NCI-H446 treated with DMSO at 0.1 percent for 48 hours (cell line): Measurements from ENCODE around the gene LPO.

ENCODE experiments used
- DNase-seq: peaks from one replicate; lab custom pipeline; 2025; lab: John Stamatoyannopoulos, UW

LPO gene

GRCh38 chr17:58303971-58304749 lies 65.8 kb downstream of the LPO start:
- no peak for DNase-seq

DNA sequence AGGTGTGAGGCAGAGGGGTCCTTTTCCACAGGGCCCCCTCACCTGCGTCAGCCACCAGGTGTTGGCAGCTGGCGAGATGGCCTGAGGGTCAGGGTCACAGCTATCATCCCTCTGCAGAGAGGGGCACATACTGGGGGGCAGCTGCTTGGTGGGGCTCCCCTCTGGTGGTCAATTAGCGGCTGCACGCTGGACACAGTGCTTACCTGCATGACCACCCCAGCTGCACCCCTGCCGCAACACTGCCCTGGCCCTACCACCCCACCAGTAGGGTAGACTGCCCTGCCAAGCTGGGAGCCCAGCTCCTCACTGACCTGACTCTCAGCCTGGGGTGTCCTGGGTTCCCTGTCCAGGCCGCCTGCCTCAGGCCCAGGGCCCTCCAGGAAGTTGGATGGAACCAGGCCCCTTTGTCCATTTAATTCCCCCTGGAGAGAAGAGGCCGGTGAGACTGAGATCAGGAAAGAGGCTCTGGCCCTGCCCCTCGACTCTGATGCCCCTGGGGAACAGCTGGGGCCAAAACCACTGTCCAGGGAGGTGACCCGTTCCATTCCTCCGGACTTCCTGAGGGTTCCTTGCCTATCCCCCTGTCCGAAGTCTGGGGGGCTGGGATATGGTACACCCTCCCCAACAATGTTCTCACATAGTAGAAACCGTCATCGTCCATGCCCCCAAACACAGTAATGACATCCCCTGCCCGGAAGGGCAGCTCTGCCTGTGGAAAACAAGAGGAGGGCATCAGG lies 66.5 kb downstream of the LPO start:
- DNase-seq, result no peak

GRCh38 chr17:58305626-58306025 lies 67.2 kb downstream of the LPO start:
- DNase-seq, result no peak

DNA sequence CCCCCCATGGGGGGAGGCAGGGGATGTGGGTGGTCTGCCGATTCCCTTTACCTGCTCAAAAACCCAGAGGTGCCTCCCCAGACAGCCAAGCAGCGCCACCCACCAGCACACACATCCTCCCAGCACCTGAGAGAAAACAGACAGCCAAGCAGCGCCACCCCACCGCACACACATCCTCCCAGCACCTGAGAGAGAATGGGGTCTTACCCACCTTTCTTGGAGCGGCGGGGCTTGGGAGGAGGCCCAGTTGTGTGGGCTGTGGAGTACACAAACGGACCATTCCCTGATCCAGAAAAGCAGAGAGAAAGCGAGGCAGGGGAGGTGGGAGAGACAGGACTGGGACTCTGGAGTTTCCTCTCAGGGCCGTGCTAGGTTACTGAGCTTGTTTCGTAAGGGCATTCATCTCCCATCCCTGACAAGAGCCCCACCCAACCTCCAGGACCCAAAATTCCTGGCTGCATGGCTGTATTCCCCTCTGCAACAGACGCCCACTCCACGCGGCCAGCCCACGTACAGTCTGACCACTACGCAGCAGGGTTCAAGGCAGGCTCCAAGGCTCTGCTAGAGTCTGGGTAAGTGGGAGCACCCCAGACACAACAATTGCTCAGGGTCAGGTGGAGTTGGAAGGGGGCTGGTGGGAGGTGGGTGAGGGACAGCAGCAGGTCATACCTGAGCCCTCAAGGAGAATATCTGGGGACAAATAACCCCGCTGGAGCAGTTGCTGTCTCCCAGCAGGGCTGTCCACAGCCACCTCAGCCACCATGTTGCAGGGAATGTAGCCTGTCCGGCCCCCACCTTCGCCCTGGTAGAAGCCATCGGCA lies 68.0 kb downstream of the LPO start:
- no peak for DNase-seq

GRCh38 chr17:58307468-58308172 lies 69.2 kb downstream of the LPO start:
- no peak for DNase-seq

- no peak for DNase-seq
These were observed 70.0 kb downstream of the LPO start for GRCh38 chr17:58308173-58308984.

DNA sequence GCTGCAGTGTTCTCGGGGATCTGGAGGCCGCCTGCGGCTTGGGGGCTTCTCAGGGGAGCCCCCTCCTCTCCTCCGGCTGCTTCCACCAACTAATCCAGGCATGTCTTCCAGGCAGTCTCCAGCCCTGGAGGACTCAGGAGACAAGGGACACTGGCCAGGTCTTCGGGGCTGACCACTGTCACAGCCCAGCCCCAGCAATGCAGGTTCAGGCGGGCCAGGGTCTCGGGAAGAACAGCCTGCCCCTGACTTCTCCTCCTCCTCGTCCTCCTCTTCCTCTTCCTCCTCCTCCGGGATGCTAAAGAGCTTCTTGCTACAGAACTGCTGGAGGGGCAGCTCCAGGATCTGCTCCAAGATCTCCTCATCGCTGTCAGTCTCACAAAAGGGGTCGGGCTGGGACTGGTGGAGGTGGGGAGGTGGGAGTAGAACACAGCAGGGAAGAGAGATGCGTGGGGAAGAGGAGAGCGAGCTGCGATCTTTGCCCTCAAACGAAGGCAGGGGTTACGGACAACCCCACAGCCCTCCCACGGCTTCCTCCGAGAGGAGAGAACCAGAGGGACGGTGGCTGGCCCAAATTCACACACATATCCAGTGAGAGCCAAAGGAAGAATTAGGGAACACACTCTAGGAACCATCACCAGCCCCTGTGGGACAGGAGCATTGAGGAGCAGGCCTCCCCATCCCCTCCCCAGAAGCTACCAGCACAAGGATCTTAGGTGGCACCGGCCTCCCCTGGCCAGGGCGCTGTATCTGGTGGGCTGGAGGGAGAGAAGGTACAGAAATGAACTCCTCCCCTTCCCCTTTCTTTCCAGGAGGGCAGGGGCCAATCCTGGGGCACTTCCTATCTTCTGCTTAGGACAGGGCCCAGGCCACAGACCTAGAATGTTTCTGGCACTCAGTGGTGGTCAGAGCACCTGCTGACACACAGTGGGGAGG lies 70.9 kb downstream of the LPO start:
- no peak for DNase-seq

GRCh38 chr17:58309918-58310259 lies 71.5 kb downstream of the LPO start:
- DNase-seq, result no peak

DNA sequence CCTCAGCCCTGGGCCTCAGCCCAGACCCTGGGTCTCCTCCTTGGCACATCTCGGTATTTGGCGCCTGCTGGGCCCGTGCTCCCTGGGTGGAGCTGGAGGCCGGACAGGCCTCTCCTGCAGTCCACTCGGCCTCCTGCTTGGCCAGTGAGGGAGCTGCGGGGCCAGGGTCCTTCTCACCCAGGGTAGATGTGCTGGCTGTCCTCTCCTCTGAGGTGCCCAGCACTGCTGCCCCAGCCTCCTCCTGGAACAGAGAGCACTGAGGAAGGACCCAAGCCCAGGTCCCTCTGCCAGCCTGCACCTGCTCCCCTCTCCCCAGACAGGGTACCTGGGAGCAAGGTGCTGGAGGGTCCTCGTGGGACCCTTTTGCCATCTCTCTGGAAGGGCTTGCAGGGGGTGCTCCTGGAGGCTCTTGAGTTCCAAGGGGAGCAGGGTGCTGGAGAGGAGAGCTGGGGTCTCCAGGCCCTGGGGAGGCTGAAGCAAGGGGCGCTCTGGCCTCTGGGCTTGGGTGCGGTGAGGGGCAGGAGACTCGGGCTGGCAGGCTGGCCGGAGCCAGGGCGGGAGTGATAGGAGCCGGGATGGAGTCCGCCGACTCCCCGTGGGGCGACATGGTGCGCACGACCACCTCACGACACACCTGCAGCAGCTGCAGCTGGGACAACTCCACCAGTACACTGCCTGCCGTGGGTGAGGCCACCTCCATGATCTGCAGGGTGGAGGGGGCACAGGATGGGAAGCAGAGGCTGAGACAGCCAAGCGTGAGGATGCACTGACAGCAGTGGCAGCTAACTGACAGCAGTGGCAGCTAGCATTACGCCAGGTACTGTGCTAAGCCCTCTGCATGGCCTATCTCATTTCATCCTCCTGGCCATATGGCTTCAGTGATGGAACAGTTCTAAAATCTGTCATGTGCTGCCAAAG lies 72.4 kb downstream of the LPO start:
- DNase-seq, result no peak

DNA sequence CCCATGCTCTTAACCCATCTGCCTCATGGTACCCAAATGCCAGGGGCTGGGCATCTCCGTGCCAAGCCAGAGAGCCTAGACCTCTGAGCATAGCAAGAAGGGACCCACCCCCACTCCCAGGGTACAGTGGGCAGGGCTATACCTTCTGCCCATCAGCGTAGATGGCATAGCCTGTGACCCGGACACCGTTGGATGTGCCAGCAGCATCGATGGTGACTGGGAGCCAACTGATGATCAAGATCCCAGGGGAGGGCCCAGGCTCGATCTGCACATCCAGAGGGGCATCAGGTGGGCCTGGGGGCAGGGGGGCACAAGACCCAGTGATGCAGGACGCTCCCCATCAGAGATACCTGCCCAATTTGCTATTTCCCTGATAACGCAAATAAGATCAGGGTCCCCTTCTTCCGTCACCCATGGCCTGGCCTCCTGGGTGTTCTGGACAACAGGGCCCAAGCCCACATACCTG lies 73.1 kb downstream of the LPO start:
- DNase-seq, result no peak

- DNase-seq, result no peak
These were observed 73.7 kb downstream of the LPO start for GRCh38 chr17:58312021-58312630.

- no peak for DNase-seq
These were observed 74.4 kb downstream of the LPO start for GRCh38 chr17:58312829-58313228.

DNA sequence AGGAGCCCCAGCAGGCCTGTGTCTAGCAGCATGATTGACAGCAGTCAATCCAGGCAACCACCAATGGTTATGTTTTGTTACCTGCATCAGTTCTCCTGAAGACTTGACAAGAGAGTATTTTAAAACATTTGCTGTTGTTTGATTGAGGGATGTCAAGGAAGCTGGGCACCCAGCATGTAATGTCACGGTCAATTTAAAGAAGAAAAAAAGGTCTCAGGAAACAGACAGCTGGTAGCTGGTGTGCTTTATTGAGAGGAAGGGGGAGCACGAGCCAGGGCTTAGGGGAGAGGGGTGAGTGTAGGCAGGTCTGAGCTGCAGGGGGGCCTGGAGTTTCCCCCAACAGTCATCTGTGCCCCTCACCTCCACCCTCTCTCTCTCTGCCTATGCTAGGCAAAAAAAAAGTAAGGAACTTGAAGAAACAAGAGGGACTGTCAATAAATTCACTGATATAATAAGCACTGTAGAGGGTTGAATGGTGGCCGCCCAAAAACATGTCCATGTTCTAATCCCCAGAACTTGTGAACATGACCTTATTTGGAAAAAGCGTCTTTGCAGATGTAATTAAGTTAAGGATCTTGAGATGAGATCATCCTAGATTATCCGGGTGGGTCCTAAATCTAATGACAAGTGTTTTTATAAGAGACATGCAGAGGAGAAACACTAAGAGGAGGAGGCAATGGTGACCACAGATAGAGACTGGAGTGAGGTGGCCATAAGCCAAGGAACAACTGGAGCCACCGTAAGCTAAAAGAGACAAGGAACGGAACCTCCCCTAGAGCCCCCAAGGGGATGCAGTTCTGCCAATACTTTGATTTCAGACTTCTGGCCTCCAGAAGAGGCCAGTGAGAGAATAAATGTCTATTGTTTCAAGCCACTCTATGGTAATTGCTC lies 75.7 kb downstream of the LPO start:
- no peak for DNase-seq

DNA sequence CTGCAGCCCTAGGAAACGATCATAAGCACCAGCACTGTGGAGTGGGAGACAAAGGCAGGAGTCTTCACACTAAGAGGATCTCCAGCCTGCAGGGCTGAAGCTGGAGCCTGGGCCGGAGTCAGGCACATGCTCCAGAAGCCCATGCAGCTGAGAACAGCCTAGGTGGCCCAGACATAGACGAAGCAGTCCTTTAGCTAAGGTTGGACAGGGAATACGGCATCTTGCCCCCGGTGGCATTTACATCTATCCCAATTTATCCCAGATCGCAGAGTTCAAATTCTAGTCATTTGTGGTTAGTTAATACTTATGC lies 76.3 kb downstream of the LPO start:
- DNase-seq, result no peak

DNA sequence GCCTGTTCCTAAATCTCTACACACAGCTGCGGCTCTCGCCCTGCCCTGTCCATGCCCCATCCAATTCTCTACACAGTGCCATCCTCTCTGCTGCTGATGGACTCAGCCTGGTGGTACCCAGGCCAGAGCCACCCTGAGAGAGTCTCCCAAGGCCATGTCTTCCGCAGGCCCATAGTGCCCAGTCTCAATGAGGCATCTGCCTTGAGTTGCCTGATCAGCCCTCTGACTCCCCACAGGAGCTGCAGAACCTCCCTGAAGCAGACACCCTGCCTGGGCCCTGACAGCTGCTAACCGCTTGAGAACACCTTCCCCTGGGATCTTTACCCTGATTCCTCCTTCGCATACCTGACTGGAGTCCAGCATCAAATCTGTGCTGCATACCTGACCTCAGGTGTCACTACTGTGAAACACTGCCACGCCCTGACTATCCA lies 76.9 kb downstream of the LPO start:
- DNase-seq, result no peak

GRCh38 chr17:58315750-58316149 lies 77.4 kb downstream of the LPO start:
- DNase-seq, result no peak

GRCh38 chr17:58316260-58316960 lies 78.0 kb downstream of the LPO start:
- DNase-seq, result no peak
